ENCODE results near the gene FBXO30.

GRCh38 chr6:145749632-145750031 lies 65.0 kb downstream of the FBXO30 start:
- TF ChIP-seq GATA2 (IDR thresholded peaks at IDR 0.05; ENCODE audit: low read depth, low read length) (no peak), GATA3 (IDR thresholded peaks at IDR 0.05; ENCODE audit: low read depth, low read length) (no peak)

Data from SH-SY5Y (cell line).